GM12875 (cell line): ENCODE results near the gene CRMP1.

Source experiments
- H3K4me3 ChIP-seq: one replicate; pipeline ENCODE4 v1.5.1; 2011; ENCODE audit warnings: low read depth, low read length, control low read depth
- TF ChIP-seq, protein P1 (sequence below): IDR thresholded peaks from 2 replicates; pipeline ENCODE4 v1.5.1; 2011; ENCODE audit warnings: low read depth, mild to moderate bottlenecking, control low read depth, inconsistent platforms, low read length, moderate library complexity, borderline replicate concordance; ENCODE audit not compliant: insufficient read depth

Gene CRMP1

DNA sequence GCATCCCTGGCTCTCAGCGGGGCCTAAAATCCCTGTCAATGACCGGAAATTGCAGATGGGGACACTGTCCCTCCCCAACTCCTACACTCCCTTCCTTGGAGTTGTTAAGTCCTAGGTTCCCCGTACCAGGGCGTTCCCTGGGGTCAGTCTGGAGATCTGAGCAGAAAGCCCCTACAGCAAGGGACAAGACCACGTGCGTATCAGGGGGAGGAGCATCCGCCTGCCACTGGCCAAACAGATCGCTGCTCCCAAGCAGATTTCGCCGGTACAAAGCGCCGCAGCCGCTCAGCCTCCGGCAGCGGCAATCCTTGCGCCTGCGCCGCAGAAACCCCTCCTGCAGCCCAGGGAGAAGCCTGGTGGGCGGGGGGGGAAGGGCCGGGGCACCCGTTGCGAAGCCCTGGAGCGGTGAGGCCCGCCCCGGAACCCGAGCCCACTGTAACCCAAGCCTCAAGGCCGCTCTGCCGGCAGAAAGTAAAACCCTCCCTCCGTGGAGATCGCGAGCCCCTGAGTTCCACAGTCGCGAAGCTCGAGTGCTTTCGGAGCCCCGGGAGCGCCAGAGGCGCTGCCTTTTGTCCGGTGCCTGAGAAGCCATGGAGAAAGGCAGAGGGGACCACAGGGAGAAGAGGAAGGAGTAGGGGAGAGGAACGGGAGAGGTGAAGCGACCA lies 2.7 kb downstream of the CRMP1 start:
- no peak overlapping the region for H3K4me3 ChIP-seq
- TF ChIP-seq, protein P1, sequence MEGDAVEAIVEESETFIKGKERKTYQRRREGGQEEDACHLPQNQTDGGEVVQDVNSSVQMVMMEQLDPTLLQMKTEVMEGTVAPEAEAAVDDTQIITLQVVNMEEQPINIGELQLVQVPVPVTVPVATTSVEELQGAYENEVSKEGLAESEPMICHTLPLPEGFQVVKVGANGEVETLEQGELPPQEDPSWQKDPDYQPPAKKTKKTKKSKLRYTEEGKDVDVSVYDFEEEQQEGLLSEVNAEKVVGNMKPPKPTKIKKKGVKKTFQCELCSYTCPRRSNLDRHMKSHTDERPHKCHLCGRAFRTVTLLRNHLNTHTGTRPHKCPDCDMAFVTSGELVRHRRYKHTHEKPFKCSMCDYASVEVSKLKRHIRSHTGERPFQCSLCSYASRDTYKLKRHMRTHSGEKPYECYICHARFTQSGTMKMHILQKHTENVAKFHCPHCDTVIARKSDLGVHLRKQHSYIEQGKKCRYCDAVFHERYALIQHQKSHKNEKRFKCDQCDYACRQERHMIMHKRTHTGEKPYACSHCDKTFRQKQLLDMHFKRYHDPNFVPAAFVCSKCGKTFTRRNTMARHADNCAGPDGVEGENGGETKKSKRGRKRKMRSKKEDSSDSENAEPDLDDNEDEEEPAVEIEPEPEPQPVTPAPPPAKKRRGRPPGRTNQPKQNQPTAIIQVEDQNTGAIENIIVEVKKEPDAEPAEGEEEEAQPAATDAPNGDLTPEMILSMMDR, result no peak

DNA sequence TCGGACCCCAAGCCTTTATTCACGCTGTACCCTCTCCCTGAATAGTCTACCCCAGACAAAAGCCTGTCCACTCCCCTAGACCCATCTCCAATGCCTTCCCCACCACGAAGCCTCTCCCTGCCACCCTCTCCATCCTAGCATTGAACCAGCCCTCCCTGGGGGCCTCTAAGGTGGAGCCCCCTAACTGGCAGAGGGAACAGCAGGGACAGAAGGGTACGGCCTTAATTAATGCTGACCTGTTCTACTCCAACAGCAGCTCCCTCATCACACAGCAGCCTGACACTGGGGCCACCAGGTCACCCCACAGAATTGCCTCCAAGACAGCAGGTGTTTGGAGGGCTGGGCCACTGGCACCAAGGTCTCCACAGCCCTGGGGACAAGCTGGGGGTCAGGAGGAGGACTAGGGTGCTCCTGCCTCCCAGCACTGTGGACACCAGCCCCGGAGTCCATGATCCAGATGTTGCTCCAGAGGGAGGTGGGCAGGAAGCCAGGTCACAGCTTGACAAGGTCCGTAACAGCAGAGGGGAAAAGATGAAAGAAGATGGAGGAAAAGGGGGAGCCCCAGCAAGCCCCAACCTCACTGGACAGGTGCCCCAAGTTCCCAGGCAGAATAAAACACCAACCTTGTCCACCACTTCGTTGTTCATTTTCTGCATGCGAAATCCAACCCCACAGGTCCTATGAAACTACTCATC lies 3.7 kb downstream of the CRMP1 start:
- H3K4me3 ChIP-seq, result no peak overlapping the region

DNA sequence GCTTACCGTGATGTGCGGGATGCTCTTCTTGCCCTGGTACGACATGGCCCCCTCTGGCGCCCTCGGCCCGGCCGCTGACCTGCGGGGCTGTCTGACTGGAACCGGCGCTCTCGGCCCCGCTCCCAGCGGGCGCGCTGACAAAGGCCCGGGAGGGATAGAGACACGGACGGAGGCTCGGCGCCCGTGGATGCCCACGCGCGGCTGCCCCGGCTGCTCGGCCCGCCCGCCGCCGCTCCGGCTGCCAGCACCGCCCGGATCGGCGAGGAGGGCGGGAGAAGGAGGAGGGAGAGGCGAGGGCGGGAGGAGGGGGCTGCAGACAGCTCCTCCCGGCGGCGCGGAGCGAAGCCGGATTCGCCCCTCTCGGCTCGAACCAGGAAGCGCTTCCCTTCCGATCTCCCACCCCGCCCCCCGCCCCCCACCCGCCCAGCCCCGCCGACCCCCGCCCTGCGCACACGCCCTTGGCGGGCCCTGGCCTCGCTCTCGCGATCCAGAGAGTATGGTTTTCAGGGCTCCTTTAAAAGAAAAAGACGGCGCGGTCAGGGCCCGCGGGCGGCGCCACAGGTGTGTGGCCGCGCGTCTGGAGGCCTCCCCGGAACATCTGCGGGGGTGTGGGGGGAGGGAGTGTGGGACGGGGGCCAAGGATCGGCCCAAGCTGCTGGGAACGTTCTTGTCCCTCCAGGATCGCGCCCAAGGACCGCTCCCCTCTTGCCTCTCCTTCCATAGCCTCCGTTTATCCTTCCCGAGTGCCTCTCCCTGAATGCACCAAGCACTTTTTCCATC lies 4.5 kb downstream of the CRMP1 start:
- TF ChIP-seq, protein P1, result no peak
- no peak overlapping the region for H3K4me3 ChIP-seq

More for the DNA sequence above, 3.7 kb downstream of the CRMP1 start:
- TF ChIP-seq, protein P1, result no peak

DNA sequence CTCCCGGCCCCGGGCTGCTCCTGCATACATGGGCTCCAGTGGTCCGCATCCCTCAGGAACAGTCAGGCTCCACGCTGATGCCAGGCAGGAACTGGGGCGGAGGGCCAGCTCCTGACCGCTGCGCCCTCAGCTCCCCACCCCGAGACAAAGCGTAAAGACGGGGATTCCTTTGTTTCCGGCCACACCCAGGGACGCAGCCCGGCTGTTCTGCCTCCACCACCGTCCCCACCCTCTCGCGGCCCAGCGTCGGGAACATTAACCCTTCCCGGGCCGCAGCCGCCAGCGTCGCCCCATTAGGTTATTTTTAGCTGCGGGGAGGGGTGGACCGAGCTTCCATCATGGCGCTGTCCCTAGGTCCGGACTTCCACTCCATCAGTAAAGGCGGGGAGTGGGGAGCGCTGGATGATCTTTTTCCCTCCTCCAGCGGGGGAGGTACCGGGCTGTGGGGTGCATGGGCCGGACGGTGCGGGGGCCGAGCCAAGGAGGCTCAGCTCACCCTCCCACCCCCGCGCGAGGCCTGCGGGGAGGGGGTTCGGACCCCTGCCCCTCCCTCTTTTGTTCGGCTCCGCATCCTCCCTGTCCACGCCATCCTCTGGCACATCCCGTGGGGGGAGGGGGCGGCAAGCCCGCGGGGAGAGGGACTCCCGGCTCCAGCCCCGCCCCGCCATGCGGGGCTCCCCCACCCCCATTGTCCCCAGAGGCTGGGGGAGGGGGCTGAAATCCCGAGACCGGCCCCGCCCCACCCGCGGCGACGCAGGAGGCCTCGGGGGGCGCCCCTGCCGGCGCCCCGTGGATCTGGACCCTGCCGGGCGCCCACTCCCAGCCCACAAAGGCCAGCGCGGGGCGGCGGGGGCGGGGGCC lies 5.3 kb downstream of the CRMP1 start:
- TF ChIP-seq, protein P1, result no peak

DNA sequence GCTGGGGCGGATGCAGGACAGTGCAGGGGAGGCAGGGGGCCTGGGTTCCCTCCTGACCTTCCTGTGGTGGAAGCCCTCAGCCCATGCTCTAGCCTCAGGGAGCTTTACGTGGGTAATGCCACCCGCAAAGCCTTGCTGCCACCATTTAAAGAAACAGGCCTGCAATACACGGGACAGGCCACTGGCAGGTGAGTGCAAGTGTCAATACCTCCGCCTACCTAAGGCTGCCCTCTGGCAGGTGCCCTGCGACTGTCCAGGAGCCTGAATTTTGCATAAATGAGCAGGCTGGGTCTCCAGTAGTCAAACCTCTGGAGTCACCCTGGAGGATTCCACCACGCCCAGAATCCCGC lies 5.9 kb downstream of the CRMP1 start:
- H3K4me3 ChIP-seq, result no peak overlapping the region
- TF ChIP-seq, protein P1, result no peak

More for the DNA sequence above, 5.3 kb downstream of the CRMP1 start:
- H3K4me3 ChIP-seq, result no peak overlapping the region

DNA sequence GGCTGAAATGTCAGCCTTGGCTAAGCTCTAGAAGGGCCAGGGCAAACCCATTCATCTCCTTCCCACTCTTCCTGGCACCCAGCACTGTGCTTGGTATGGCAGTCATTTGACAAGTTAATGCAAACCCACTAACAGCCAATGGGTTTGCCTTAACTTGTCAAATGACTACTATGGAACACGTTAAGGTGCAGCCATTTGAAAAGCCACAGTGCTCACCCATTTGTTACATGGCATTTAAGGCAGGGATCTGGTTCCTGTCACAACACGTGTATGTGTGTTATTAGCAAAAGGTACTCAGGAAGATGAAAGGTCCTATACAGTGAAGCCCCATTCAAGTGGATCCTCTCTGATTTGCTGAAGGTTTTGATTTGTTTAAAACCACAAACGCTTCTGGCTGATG lies 7.2 kb downstream of the CRMP1 start:
- TF ChIP-seq, protein P1, result no peak
- H3K4me3 ChIP-seq, result no peak overlapping the region
